ENCODE data around the gene ABCC8.

Gene ABCC8

DNA sequence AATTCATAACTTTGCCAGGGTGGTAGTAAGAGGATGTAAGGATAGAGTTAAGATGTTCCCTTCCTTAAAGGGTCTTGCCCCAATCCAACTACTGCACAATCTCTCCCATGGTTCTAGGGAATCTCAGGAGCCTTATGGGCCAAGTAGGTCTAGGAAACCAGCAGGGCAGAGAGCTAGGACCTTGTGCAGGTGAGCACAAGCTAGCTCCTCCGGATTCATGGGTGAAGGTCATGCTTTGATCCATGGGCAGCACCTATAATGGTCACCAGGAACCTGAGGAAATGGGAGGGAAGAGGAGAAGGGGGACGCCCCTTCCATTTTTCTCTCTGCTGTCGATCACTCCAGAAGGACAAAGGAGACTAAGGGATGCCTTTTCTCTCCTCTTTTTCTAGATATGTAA, 105.0 kb downstream of the ABCC8 start:
- TF ChIP-seq, protein P1, sequence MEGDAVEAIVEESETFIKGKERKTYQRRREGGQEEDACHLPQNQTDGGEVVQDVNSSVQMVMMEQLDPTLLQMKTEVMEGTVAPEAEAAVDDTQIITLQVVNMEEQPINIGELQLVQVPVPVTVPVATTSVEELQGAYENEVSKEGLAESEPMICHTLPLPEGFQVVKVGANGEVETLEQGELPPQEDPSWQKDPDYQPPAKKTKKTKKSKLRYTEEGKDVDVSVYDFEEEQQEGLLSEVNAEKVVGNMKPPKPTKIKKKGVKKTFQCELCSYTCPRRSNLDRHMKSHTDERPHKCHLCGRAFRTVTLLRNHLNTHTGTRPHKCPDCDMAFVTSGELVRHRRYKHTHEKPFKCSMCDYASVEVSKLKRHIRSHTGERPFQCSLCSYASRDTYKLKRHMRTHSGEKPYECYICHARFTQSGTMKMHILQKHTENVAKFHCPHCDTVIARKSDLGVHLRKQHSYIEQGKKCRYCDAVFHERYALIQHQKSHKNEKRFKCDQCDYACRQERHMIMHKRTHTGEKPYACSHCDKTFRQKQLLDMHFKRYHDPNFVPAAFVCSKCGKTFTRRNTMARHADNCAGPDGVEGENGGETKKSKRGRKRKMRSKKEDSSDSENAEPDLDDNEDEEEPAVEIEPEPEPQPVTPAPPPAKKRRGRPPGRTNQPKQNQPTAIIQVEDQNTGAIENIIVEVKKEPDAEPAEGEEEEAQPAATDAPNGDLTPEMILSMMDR (IDR thresholded peaks at IDR 0.05; ENCODE audit: low read depth, low read length) = no peak
- no peak overlapping the region for H3K4me3 ChIP-seq (ENCODE audit: low read depth, low read length)

DNA sequence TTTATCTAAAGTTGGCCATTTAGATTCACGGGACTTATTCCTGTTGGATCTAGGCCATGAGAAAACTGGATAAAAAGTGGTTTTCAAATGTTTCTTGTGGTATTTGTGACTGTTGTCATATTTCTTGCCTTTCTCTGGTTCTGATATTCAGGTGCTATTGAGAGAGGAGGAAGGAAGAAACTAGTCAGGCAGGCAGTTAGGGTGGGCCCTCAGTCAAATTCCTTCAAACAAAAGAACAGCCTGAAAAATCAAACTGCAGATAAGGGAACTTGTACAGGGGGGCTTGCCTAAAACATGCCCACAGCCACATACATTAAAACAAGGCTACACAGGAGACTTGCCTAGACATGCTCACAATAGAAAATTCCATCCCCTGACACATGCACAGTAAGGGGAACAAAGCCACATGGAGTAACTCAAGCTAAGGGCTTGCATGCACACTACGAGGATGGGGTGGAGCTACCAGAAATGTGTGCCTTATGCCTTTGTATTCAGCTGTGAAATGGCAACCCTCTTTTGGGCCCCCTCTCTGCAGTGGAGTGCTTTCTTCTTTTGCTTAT, 106.9 kb downstream of the ABCC8 start:
- TF ChIP-seq, protein P1 (IDR thresholded peaks at IDR 0.05; ENCODE audit: low read depth, low read length) = no peak

DNA sequence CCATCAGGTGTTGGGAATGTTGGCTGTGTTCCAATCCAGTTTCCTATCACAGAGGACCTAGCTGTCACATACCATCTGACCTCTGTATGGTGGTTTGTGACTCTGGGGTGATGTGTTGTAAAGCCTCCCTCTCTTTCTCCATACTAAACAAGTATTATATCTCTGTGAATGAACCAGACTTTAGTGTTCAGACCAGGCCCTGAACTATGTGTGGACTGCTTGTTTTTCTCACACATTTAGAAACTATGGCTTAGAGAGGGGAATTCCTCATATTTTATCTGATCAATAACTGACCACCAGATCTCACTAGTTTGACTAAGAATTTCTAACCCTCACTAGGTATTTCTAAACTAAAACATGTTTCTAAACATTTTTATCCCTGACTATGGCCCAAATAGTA, 107.6 kb downstream of the ABCC8 start:
- TF ChIP-seq, protein P1 (IDR thresholded peaks at IDR 0.05; ENCODE audit: low read depth, low read length) = no peak
- H3K4me3 ChIP-seq (ENCODE audit: low read depth, low read length) = no peak overlapping the region

More for the DNA sequence above, 106.9 kb downstream of the ABCC8 start:
- no peak overlapping the region for H3K4me3 ChIP-seq (ENCODE audit: low read depth, low read length)

DNA sequence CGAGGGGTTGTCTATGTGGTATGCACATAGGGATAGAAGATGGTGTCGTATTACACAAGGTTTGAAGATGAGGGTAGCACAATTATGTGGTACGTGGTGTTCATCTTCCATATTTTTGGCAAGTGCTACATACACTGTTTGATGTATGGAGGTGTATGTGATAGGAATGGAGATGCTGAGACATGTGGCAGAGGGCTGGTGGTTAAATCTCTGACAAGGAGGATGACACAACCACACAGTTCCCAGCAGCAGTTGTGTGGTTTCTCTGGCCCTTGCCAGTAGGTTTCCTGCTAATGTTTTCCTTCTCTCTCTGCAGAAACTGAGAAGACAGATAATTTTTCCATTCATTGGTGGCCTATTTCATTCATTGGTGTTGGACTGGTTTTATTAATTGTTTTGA, 108.1 kb downstream of the ABCC8 start:
- no peak overlapping the region for H3K4me3 ChIP-seq (ENCODE audit: low read depth, low read length)
- TF ChIP-seq, protein P1 (IDR thresholded peaks at IDR 0.05; ENCODE audit: low read depth, low read length) = no peak

DNA sequence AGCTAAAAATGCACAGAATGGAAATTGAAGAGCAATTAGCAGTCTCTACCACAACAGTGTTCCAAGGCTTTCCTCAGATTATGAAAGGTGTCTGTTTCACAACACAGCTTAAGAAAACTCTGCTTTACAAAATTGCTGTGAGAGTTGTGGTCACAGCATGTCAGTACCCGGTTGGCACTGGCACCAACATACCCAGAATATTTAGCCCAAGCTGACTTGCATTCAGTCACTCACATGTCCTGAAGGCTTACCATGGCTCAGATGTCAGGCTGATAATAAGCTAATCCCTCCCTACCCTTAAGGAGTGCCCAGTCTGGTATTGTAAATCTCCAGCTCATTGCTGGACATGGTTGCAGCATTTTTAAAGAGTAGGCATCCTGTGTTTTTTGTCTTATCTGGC, 110.2 kb downstream of the ABCC8 start:
- TF ChIP-seq, protein P1 (IDR thresholded peaks at IDR 0.05; ENCODE audit: low read depth, low read length) = no peak
- no peak overlapping the region for H3K4me3 ChIP-seq (ENCODE audit: low read depth, low read length)

DNA sequence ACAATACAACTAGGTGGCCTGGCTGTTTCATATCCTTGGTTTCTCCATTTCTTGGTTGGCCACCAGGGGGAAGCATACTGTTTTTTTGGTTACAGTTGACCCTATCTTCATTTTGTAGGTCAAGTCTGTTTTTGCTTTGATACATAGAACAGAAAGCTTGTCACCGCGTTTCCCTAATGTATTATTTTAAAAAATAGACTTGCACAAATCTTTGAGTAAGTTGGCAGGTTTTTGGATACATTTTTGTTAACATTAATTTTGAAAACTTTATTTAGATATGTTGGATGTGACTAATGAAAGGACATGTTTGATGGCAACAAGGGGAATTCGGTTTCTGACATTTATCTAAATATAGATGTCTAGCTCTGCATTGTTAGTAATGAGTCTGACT, 122.0 kb downstream of the ABCC8 start:
- no peak overlapping the region for H3K4me3 ChIP-seq (ENCODE audit: low read depth, low read length)
- TF ChIP-seq, protein P1 (IDR thresholded peaks at IDR 0.05; ENCODE audit: low read depth, low read length) = peak; percentile 34; the same call in 1 of the 2 replicates

DNA sequence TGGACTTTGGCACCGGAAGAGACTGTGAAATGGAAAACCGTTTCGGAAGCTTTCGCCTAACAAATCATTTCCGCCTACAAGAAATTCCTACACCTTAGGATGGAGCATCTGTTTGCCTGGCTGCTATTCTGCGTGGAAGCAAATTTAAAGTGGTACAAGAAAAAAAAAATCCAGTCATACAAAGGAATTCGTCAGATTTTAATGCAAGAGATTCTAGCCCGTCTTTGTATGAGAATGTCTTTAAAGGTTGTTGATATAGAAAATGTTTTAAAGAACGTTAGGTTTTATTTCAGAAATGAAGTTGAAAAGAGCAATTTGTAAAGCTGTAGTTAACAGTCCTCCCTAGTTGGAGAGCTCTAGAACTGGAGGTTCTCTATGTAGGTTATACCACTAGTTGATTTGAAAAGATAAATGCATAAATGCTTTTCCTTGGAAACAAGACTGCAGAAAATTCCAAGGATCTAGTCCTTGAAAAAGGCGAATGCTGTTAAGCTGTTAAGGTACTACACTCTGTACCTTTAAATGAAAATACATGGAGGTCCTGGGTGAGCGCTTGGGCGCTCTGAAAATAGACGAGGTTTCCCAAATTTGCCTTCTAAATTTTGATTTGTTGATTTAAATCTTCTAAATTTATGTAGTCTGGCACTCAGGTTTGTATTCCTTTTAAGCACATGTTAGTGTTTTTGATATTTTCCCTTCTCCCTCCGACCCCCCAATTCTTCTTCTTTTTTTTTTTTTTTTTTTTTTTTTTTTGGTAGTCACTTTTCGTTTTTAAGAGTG, 122.6 kb downstream of the ABCC8 start:
- H3K4me3 ChIP-seq (ENCODE audit: low read depth, low read length) = peak overlapping the region; percentile 75
- TF ChIP-seq, protein P1 (IDR thresholded peaks at IDR 0.05; ENCODE audit: low read depth, low read length) = no peak
